Measurements from ENCODE around the gene AQR. TPM values are rescaled to one million over a fixed set of nuclear protein-coding genes. Genes with fewer than 3 reads are reported as not detected.
"Not testable (repeated sequence)": the region's sequence is repeated elsewhere in the genome, so short reads cannot be mapped to it uniquely, and the experiment has no call there.

AQR gene
- total RNA-seq, 1 experiment from 2014 or later, result 54.4 TPM

- Histone ChIP-seq H4K20me1 (ENCODE audit: control insufficient read depth, insufficient read depth, insufficient read length) (no peaks in the 10 kb centered on the region), H3K79me1 (ENCODE audit: insufficient read depth, low read depth, low read length, poor library complexity, severe bottlenecking) (no peaks in the 10 kb centered on the region), H2BK12ac (ENCODE audit: insufficient read length, low read depth, low read length) (no peak overlapping the region), H3K18ac (ENCODE audit: insufficient read length, low read depth, low read length) (no peak overlapping the region), H4K91ac (ENCODE audit: insufficient read length, low read depth, low read length) (no peak overlapping the region), H4K8ac (replicated peaks; ENCODE audit: insufficient read length, low read depth, low read length) (no peak overlapping the region), H3K23ac (ENCODE audit: insufficient read length, low read depth, low read length) (no peak overlapping the region), H3K14ac (ENCODE audit: insufficient read depth, low read length) (no peak overlapping the region), H3K9ac (ENCODE audit: extremely low read depth, insufficient read length, low read length) (no peak overlapping the region), H2BK120ac (ENCODE audit: low read depth, low read length, poor library complexity, severe bottlenecking) (no peak overlapping the region), H3K56ac (ENCODE audit: insufficient read length, low read depth, low read length) (no peak overlapping the region), H3K79me2 (ENCODE audit: insufficient read depth, low read length) (no peaks in the 10 kb centered on the region), H2BK15ac (ENCODE audit: low read depth, low read length) (no peak overlapping the region), H3K27me3 (ENCODE audit: insufficient read depth, low read length) (no peaks in the 10 kb centered on the region), H3K4me1 (ENCODE audit: insufficient read depth, low read length) (no peaks in the 10 kb centered on the region), H3T11ph (ENCODE audit: low read length) (no peak overlapping the region), H3K4ac (ENCODE audit: low read depth, low read length) (no peak overlapping the region), H2AFZ (ENCODE audit: low read length) (peak overlapping the region; percentile 22), H3K9me3 (ENCODE audit: control insufficient read depth, low read depth, low read length) (no peaks in the 10 kb centered on the region), H3K23me2 (ENCODE audit: insufficient read length, low read depth, low read length, poor library complexity, severe bottlenecking) (no peaks in the 10 kb centered on the region), H2BK5ac (ENCODE audit: insufficient read length, low read length) (no peak overlapping the region), H4K5ac (ENCODE audit: insufficient read length, low read depth, low read length) (no peak overlapping the region), H3K4me2 (ENCODE audit: insufficient read depth, insufficient read length, low read length) (no peak overlapping the region), H2AK5ac (ENCODE audit: insufficient read length, low read length) (no peak overlapping the region), H3K27ac (ENCODE audit: insufficient read length, low read depth, low read length) (no peak overlapping the region), H2BK20ac (ENCODE audit: low read depth, low read length, poor library complexity, severe bottlenecking) (no peak overlapping the region)
- no CpG with 5 or more reads among the region's 3 CpGs for WGBS (ENCODE audit: extremely low coverage, insufficient read length, low lambda C conversion rate)
- Mint-ChIP-seq H3K4me3 (no peak overlapping the region), H3K27me3 (ENCODE audit: low read depth) (peaks cover 2% of the 10 kb centered on the region; the same call in 1 of the 2 replicates), H3K4me1 (no peaks in the 10 kb centered on the region), H3K27ac (no peak overlapping the region), H3K9me3 (no peaks in the 10 kb centered on the region), H3K36me3 (ENCODE audit: insufficient read depth in 1 of 3, low read depth in 3 of 3) (no peaks in the 10 kb centered on the region)
- no peak for DNase-seq
- TF ChIP-seq CTCF (conservative IDR thresholded peaks at IDR 0.05), result no peak
These were observed 155.9 kb downstream of the AQR start for GRCh38 chr15:34813446-34814190.

GRCh38 chr15:34812868-34813365 is 156.6 kb downstream of the AQR start:
- not testable (repeated sequence) for H2BK12ac ChIP-seq (ENCODE audit: insufficient read length, low read depth, low read length); H3K4ac ChIP-seq (ENCODE audit: low read depth, low read length); H3K4me3 Mint-ChIP-seq; H3K27ac ChIP-seq (ENCODE audit: insufficient read length, low read depth, low read length); H3K18ac ChIP-seq (ENCODE audit: insufficient read length, low read depth, low read length); DNase-seq; H2AK5ac ChIP-seq (ENCODE audit: insufficient read length, low read length); H3K36me3 Mint-ChIP-seq (ENCODE audit: insufficient read depth in 1 of 3, low read depth in 3 of 3); H2BK15ac ChIP-seq (ENCODE audit: low read depth, low read length); H3K4me1 Mint-ChIP-seq; H3K27me3 Mint-ChIP-seq (ENCODE audit: low read depth); H3K27me3 ChIP-seq (ENCODE audit: insufficient read depth, low read length); H3K79me1 ChIP-seq (ENCODE audit: insufficient read depth, low read depth, low read length, poor library complexity, severe bottlenecking); H2AFZ ChIP-seq (ENCODE audit: low read length); H3T11ph ChIP-seq (ENCODE audit: low read length); H3K23me2 ChIP-seq (ENCODE audit: insufficient read length, low read depth, low read length, poor library complexity, severe bottlenecking); H4K5ac ChIP-seq (ENCODE audit: insufficient read length, low read depth, low read length); H4K20me1 ChIP-seq (ENCODE audit: control insufficient read depth, insufficient read depth, insufficient read length); H2BK5ac ChIP-seq (ENCODE audit: insufficient read length, low read length); H3K9me3 ChIP-seq (ENCODE audit: control insufficient read depth, low read depth, low read length); H3K23ac ChIP-seq (ENCODE audit: insufficient read length, low read depth, low read length); H3K4me1 ChIP-seq (ENCODE audit: insufficient read depth, low read length); H4K91ac ChIP-seq (ENCODE audit: insufficient read length, low read depth, low read length); H4K8ac ChIP-seq (replicated peaks; ENCODE audit: insufficient read length, low read depth, low read length); H3K9me3 Mint-ChIP-seq; H3K14ac ChIP-seq (ENCODE audit: insufficient read depth, low read length); H3K79me2 ChIP-seq (ENCODE audit: insufficient read depth, low read length); H3K27ac Mint-ChIP-seq; H3K9ac ChIP-seq (ENCODE audit: extremely low read depth, insufficient read length, low read length); H2BK120ac ChIP-seq (ENCODE audit: low read depth, low read length, poor library complexity, severe bottlenecking); H3K56ac ChIP-seq (ENCODE audit: insufficient read length, low read depth, low read length); H3K4me2 ChIP-seq (ENCODE audit: insufficient read depth, insufficient read length, low read length); H2BK20ac ChIP-seq (ENCODE audit: low read depth, low read length, poor library complexity, severe bottlenecking)
- no CpG with 5 or more reads among the region's 9 CpGs for WGBS (ENCODE audit: extremely low coverage, insufficient read length, low lambda C conversion rate)
